Ovary (tissue), 3 donors: ENCODE measurements around the gene NRL.

Experiments
- CTCF ChIP-seq, 3 donors: fragments of 450-650 bp in 2 of 3; fragments of 200-600 bp in 1 of 3; IDR thresholded peaks; one replicate each; pipeline versions ENCODE4 v1.5.1 to v1.8.0; 2016 to 2022; ENCODE audit warnings: antibody characterized with exemption in 3 of 3, mild to moderate bottlenecking in 1 of 3
- EP300 ChIP-seq: sonication (generic); formaldehyde crosslinking; IDR thresholded peaks from one replicate; pipeline ENCODE4 v1.6.1; 2017; ENCODE audit warnings: antibody characterized with exemption
- POLR2A ChIP-seq: fragments of 450-650 bp; IDR thresholded peaks from one replicate; pipeline ENCODE4 v1.6.1; 2017; ENCODE audit warnings: antibody characterized with exemption, mild to moderate bottlenecking, moderate library complexity
- donor health status: DM: no; HTN: no; CAD: no.

- TF ChIP-seq CTCF (IDR thresholded peaks at IDR 0.05) (no peak), POLR2A (no peak), EP300 (no peak)
These were observed 52.4 kb downstream of the NRL start for GRCh38 chr14:24062216-24062980.
